ENCODE data around the gene GLIS1.

GRCh38 chr1:53505891-53506290 is 233.1 kb downstream of the GLIS1 start:
- TF ChIP-seq CTCF (IDR thresholded peaks at IDR 0.05) (no peak), POLR2A (IDR thresholded peaks at IDR 0.05) (no peak)

All from lower leg skin (tissue), 3 donors.